IPS DF 6.9 (cell line): Measurements from ENCODE around the gene TTLL13.

ENCODE experiments used
- DNase-seq: peaks from one replicate; pipeline ENCODE4 v3.0.0-alpha.2; 2013; ENCODE audit warnings: low read depth, low spot score
- H3K27ac ChIP-seq: one replicate; pipeline ENCODE4 v1.5.1; 2013; ENCODE audit warnings: low read length, control low read depth
- H3K27me3 ChIP-seq: 2 replicates; pipeline ENCODE4 v1.6.1; 2013; ENCODE audit warnings: mild to moderate bottlenecking, low read length; ENCODE audit not compliant: control insufficient read depth, insufficient read depth
- H3K36me3 ChIP-seq: 2 replicates; pipeline ENCODE4 v1.6.1; 2013; ENCODE audit warnings: low read length; ENCODE audit not compliant: control insufficient read depth, insufficient read depth
- H3K4me1 ChIP-seq: 2 replicates; pipeline ENCODE4 v1.6.1; 2013; ENCODE audit warnings: low read length; ENCODE audit not compliant: control insufficient read depth, insufficient read depth
- H3K4me3 ChIP-seq: 2 replicates; pipeline ENCODE4 v1.5.1; 2013; ENCODE audit warnings: mild to moderate bottlenecking, low read length
- H3K9me3 ChIP-seq: 2 replicates; pipeline ENCODE4 v1.6.1; 2013; ENCODE audit warnings: low read length, inconsistent platforms; ENCODE audit not compliant: control insufficient read depth, insufficient read depth
- WGBS: extraction: QIAGEN DNeasy Blood & Tissue Kit; methylation state at CpG from one replicate; pipeline ENCODE4 v1.1.7; 2013; ENCODE audit warnings: mixed read lengths, missing lambda C conversion rate; ENCODE audit not compliant: insufficient read length, insufficient coverage; 5-methylcytosine and 5-hydroxymethylcytosine counted together

Gene TTLL13

GRCh38 chr15:90217671-90218394 lies 31.5 kb upstream of the TTLL13 start:
- Histone ChIP-seq H3K27me3 (no peaks in the 10 kb centered on the region), H3K4me3 (no peak overlapping the region), H3K9me3 (no peaks in the 10 kb centered on the region), H3K4me1 (no peaks in the 10 kb centered on the region), H3K27ac (no peak overlapping the region), H3K36me3 (no peaks in the 10 kb centered on the region)
- DNase-seq, result no peak
- WGBS, result no CpG with 5 or more reads among the region's 9 CpGs

- no peaks in the 10 kb centered on the region for H3K9me3 ChIP-seq
- H3K4me1 ChIP-seq, result no peaks in the 10 kb centered on the region
- no peak overlapping the region for H3K4me3 ChIP-seq
- H3K27me3 ChIP-seq, result no peaks in the 10 kb centered on the region
- DNase-seq, result no peak
- no CpG with 5 or more reads among the region's 17 CpGs for WGBS
- no peak overlapping the region for H3K27ac ChIP-seq
- peaks cover 13% of the 10 kb centered on the region for H3K36me3 ChIP-seq
These were observed 29.8 kb upstream of the TTLL13 start for GRCh38 chr15:90219421-90220141.

- Histone ChIP-seq H3K4me3 (no peak overlapping the region), H3K36me3 (peaks cover 25% of the 10 kb centered on the region), H3K9me3 (no peaks in the 10 kb centered on the region), H3K27me3 (no peaks in the 10 kb centered on the region), H3K4me1 (no peaks in the 10 kb centered on the region), H3K27ac (no peak overlapping the region)
- no CpG with 5 or more reads among the region's 14 CpGs for WGBS
- DNase-seq, result peak; percentile 55
These were observed 28.0 kb upstream of the TTLL13 start for GRCh38 chr15:90221246-90221900.

GRCh38 chr15:90222547-90222946 lies 26.8 kb upstream of the TTLL13 start:
- H3K36me3 ChIP-seq, result peaks cover 29% of the 10 kb centered on the region
- H3K27ac ChIP-seq, result no peak overlapping the region
- no peaks in the 10 kb centered on the region for H3K27me3 ChIP-seq
- H3K9me3 ChIP-seq, result no peaks in the 10 kb centered on the region
- no peak overlapping the region for H3K4me3 ChIP-seq
- no peaks in the 10 kb centered on the region for H3K4me1 ChIP-seq
- DNase-seq, result no peak
- WGBS, result no CpG with 5 or more reads among the region's 2 CpGs

- Histone ChIP-seq H3K27ac (no peak overlapping the region), H3K4me1 (no peaks in the 10 kb centered on the region), H3K27me3 (no peaks in the 10 kb centered on the region), H3K4me3 (no peak overlapping the region), H3K36me3 (peaks cover 40% of the 10 kb centered on the region), H3K9me3 (no peaks in the 10 kb centered on the region)
- no peak for DNase-seq
- no CpG with 5 or more reads among the region's 22 CpGs for WGBS
These were observed 25.8 kb upstream of the TTLL13 start for GRCh38 chr15:90223441-90224165.

- Histone ChIP-seq H3K4me3 (no peak overlapping the region), H3K36me3 (peaks cover 47% of the 10 kb centered on the region), H3K9me3 (no peaks in the 10 kb centered on the region), H3K27ac (no peak overlapping the region), H3K4me1 (no peaks in the 10 kb centered on the region), H3K27me3 (no peaks in the 10 kb centered on the region)
- no peak for DNase-seq
- no CpG with 5 or more reads among the region's 17 CpGs for WGBS
These were observed 24.3 kb upstream of the TTLL13 start for GRCh38 chr15:90225047-90225446.

- DNase-seq, result no peak
- Histone ChIP-seq H3K27ac (no peak overlapping the region), H3K4me3 (no peak overlapping the region), H3K36me3 (peaks cover 47% of the 10 kb centered on the region), H3K4me1 (no peaks in the 10 kb centered on the region), H3K9me3 (no peaks in the 10 kb centered on the region), H3K27me3 (no peaks in the 10 kb centered on the region)
- no CpG with 5 or more reads among the region's 18 CpGs for WGBS
These were observed 23.7 kb upstream of the TTLL13 start for GRCh38 chr15:90225504-90226234.

GRCh38 chr15:90227336-90227735 lies 22.0 kb upstream of the TTLL13 start:
- WGBS, result no CpG with 5 or more reads among the region's 7 CpGs
- no peak for DNase-seq
- no peak overlapping the region for H3K4me3 ChIP-seq
- no peak overlapping the region for H3K27ac ChIP-seq
- no peaks in the 10 kb centered on the region for H3K27me3 ChIP-seq
- H3K4me1 ChIP-seq, result no peaks in the 10 kb centered on the region
- peaks cover 47% of the 10 kb centered on the region for H3K36me3 ChIP-seq
- no peaks in the 10 kb centered on the region for H3K9me3 ChIP-seq

GRCh38 chr15:90227816-90228772 lies 21.3 kb upstream of the TTLL13 start:
- no CpG with 5 or more reads among the region's 38 CpGs for WGBS
- DNase-seq, result no peak
- Histone ChIP-seq H3K27ac (no peak overlapping the region), H3K4me3 (no peak overlapping the region), H3K9me3 (no peaks in the 10 kb centered on the region), H3K27me3 (no peaks in the 10 kb centered on the region), H3K36me3 (peaks cover 47% of the 10 kb centered on the region), H3K4me1 (no peaks in the 10 kb centered on the region)
